Hepatocyte (in vitro differentiated cells): ENCODE measurements around the gene FKRP.

Experiments used
- CTCF ChIP-seq: fragments of 200-600 bp; sonication (generic); IDR thresholded peaks from 2 replicates; pipeline ENCODE4 v1.5.1; 2016; ENCODE audit warnings: antibody characterized with exemption, mild to moderate bottlenecking; ENCODE audit not compliant: poor library complexity
- EZH2 ChIP-seq: fragments of 200-600 bp; sonication (generic); IDR thresholded peaks from 2 replicates; pipeline ENCODE4 v1.6.1; 2016; ENCODE audit warnings: antibody characterized with exemption, mild to moderate bottlenecking, borderline replicate concordance

DNA sequence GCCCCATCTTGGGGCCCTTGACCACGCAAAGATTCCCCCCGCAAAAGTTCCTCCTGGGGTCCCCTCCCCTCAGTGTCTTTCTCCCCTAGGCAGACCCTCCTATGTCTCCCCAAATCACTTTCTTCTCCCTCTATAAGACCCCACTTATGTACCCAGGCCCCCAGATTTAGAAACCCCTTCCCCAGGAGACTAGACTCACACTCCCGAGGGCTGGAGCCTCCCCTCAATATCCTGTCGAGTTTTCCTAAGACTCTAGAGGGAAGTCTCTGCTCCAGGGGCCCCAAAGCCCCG lies 41.1 kb downstream of the FKRP start:
- no peak for TF ChIP-seq EZH2
- TF ChIP-seq CTCF = no peak
